ENCODE measurements around the gene MAPKAP1. TPM values are rescaled to one million over a fixed set of nuclear protein-coding genes. Genes with fewer than 3 reads are reported as not detected.

Gene MAPKAP1
- total RNA-seq, 6 donors from 2014 or later: 60.8 to 84.0 (median 71.5) TPM

DNA sequence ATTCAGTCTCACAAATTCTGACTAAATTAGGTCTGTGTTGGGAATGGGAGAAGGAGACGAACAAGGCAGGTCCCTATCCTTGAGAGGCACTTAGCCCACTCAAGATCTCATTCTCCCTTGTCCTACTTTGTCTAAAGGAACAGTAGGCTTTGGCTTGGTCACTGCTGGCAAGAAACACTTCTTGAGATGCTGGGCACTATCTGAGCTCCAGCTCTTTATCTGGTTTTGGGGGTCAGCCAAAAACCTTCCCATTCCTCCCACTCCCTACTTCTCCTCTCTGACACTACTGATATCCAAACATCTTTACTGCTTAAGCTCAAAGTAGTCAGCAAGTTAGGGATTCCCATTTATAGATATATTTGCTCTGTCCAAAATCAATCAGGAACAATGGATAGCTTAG is 155.2 kb downstream of the MAPKAP1 start:
- 62 to 86% methylated on average over 1 of the region's 1 CpG for WGBS, 2 donors
- H3K27me3 ChIP-seq: no peaks in the 10 kb centered on the region
- TF ChIP-seq, protein P1, sequence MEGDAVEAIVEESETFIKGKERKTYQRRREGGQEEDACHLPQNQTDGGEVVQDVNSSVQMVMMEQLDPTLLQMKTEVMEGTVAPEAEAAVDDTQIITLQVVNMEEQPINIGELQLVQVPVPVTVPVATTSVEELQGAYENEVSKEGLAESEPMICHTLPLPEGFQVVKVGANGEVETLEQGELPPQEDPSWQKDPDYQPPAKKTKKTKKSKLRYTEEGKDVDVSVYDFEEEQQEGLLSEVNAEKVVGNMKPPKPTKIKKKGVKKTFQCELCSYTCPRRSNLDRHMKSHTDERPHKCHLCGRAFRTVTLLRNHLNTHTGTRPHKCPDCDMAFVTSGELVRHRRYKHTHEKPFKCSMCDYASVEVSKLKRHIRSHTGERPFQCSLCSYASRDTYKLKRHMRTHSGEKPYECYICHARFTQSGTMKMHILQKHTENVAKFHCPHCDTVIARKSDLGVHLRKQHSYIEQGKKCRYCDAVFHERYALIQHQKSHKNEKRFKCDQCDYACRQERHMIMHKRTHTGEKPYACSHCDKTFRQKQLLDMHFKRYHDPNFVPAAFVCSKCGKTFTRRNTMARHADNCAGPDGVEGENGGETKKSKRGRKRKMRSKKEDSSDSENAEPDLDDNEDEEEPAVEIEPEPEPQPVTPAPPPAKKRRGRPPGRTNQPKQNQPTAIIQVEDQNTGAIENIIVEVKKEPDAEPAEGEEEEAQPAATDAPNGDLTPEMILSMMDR (IDR thresholded peaks at IDR 0.05): no peak
- TF ChIP-seq POLR2A (IDR thresholded peaks at IDR 0.05) (no peak), POLR2AphosphoS5 (IDR thresholded peaks at IDR 0.05) (no peak), EP300 (IDR thresholded peaks at IDR 0.05) (no peak)
- no peak for DNase-seq
- no peak overlapping the region for H3K27ac ChIP-seq
- H3K4me3 ChIP-seq: no peak overlapping the region
- peaks cover 25 to 36% (median 27%) of the 10 kb centered on the region in 4 donors for H3K4me1 ChIP-seq
- H3K36me3 ChIP-seq: peaks cover 0 to 3% (median 0%) of the 10 kb centered on the region in 4 donors
- no peaks in the 10 kb centered on the region for H3K9me3 ChIP-seq
- no peak for ATAC-seq (ENCODE audit: low FRiP score in 2 of 2)

DNA sequence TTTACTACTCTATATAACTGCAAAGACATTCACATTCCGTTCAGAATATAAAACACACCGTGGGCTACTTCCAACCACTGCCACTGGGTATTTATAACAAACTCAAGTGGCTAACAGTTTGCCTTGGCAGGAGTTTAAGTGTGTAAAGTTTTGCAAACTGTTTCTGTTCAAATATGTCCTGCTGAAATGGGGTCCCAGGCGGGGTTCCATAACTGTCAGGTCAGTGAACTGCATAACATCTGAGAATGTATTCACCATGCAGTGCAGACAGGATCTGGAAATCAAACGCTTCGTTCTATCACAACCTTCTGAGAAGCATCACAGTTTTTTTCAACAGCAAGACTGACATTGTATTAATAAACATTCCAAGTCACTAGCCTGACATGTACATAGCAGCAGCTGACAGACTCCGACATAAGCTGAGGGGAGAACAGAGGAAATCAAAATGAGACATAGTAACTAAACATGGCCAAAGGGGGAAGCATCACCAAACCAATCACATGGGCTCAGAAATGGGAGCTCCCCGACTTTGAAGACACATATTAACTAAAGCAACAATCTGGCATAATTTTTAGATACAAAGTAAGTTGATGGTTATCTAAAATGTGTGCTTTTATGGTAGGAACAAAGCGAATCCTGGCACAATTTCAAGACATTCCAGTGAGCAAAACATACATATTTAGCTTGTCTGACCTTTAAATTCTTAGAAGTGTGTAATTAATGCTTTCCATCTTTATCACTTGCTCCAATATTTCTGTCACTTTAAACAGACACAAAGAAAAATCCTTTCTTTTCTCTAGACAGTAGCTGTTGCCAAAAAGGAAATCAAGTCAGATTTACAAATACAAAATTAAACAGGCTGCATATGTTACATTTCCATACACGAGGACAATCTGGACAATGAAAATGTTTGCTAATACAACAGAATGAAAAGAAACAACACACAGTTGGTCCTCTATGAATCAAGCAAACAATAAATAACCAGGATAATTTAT is 156.8 kb downstream of the MAPKAP1 start:
- TF ChIP-seq POLR2AphosphoS5 (IDR thresholded peaks at IDR 0.05) (no peak), EP300 (IDR thresholded peaks at IDR 0.05) (no peak), POLR2A (IDR thresholded peaks at IDR 0.05) (no peak)
- TF ChIP-seq, protein P1 (IDR thresholded peaks at IDR 0.05): peak in 1 of 6 experiments; percentile 8
- Histone ChIP-seq H3K9me3 (no peaks in the 10 kb centered on the region), H3K27ac (peak overlapping the region; percentile 32 to 69 (median 54)), H3K4me3 (peak overlapping the region in 1 of 4 donors; percentile 2), H3K27me3 (no peaks in the 10 kb centered on the region), H3K4me1 (peaks cover 25 to 48% (median 30%) of the 10 kb centered on the region in 4 donors), H3K36me3 (no peaks in the 10 kb centered on the region)
- DNase-seq (no peak), ATAC-seq (ENCODE audit: low FRiP score in 2 of 2) (peak in 1 of 2 donors; percentile 7)
- 40 to 44% methylated on average over 9 of the region's 9 CpGs for WGBS, 2 donors

DNA sequence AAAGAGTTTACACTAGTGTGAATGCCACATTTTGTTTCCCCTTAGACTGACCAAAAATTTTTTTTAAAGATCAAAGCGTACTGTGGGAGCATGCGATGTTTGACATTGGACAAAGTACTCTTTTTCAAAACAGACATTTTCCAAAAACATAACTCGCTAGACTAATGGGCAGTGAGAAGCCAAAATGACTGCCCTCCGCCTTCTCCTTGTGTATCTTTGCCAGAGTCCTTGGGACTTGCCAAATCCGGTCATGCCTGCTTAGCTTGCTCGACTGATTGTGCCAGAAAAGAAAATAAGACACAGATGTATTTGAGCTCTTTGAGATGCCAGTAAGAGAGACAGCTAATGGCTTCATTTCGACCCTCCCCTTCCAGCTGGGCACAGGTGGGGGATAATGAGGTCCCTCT is 157.5 kb downstream of the MAPKAP1 start:
- H3K27me3 ChIP-seq: no peaks in the 10 kb centered on the region
- no peaks in the 10 kb centered on the region for H3K9me3 ChIP-seq
- DNase-seq (peak in 1 of 2 donors; percentile 70), ATAC-seq (ENCODE audit: low FRiP score in 2 of 2) (peak; percentile 61 to 75)
- H3K4me1 ChIP-seq: peaks cover 26 to 55% (median 34%) of the 10 kb centered on the region in 4 donors
- peak overlapping the region in 1 of 4 donors; percentile 2 for H3K4me3 ChIP-seq
- H3K36me3 ChIP-seq: no peaks in the 10 kb centered on the region
- no peak for TF ChIP-seq EP300 (IDR thresholded peaks at IDR 0.05)
- TF ChIP-seq POLR2AphosphoS5 (IDR thresholded peaks at IDR 0.05): no peak
- TF ChIP-seq POLR2A (IDR thresholded peaks at IDR 0.05): no peak
- TF ChIP-seq, protein P1 (IDR thresholded peaks at IDR 0.05): no peak
- WGBS, 2 donors: 43 to 44% methylated on average over 7 of the region's 7 CpGs
- H3K27ac ChIP-seq: peak overlapping the region; percentile 32 to 69 (median 54)

DNA sequence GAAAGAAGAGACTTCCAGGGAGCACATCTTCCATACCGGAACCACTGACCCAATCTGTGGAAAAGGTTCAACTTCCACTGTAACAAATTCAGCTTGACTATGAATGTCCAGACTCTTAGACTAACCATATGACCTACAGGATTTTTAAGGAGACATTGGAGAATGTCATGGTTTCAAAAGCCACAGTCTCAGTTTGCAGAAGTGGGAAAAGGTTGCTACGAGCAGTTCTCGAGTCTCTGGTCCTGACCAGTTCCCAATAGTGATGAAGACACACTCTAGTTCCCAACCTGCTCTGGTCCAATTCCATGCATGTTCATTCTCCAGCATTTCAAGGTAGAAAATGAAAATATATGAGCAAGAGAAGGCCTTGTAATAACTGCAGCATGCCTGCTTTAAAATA is 158.0 kb downstream of the MAPKAP1 start:
- ATAC-seq (ENCODE audit: low FRiP score in 2 of 2) (no peak), DNase-seq (no peak)
- Histone ChIP-seq H3K4me3 (peak overlapping the region in 1 of 4 donors; percentile 2), H3K36me3 (no peaks in the 10 kb centered on the region), H3K9me3 (no peaks in the 10 kb centered on the region), H3K27ac (peak overlapping the region in 3 of 4 donors; percentile 47 to 69 (median 60)), H3K4me1 (peaks cover 26 to 58% (median 37%) of the 10 kb centered on the region in 4 donors), H3K27me3 (no peaks in the 10 kb centered on the region)
- WGBS, 2 donors: 62 to 78% methylated on average over 3 of the region's 3 CpGs
- no peak for TF ChIP-seq POLR2A (IDR thresholded peaks at IDR 0.05)
- no peak for TF ChIP-seq EP300 (IDR thresholded peaks at IDR 0.05)
- TF ChIP-seq, protein P1 (IDR thresholded peaks at IDR 0.05): no peak
- no peak for TF ChIP-seq POLR2AphosphoS5 (IDR thresholded peaks at IDR 0.05)
